Brain microvascular endothelial cell (primary cell): Measurements from ENCODE around the gene ADGRV1.

Experiments
- DNase-seq: peaks from one replicate; pipeline ENCODE4 v3.0.0-alpha.2; 2020
- H3K27ac ChIP-seq: fragments of 250-450 bp; sonication (Bioruptor Pico); 2 replicates; pipeline ENCODE4 v1.5.1; 2020; ENCODE audit warnings: mild to moderate bottlenecking, moderate library complexity
- H3K27me3 ChIP-seq: fragments of 250-450 bp; sonication (Bioruptor Pico); replicated peaks from 2 replicates; pipeline ENCODE4 v1.5.1; 2020; ENCODE audit warnings: mild to moderate bottlenecking
- H3K36me3 ChIP-seq: fragments of 250-450 bp; sonication (Bioruptor Pico); replicated peaks from 2 replicates; pipeline ENCODE4 v1.5.1; 2020; ENCODE audit warnings: mild to moderate bottlenecking
- H3K4me3 ChIP-seq: 2 replicates; pipeline ENCODE4 v1.5.1; 2011; ENCODE audit warnings: low read depth, mild to moderate bottlenecking, control low read depth, low read length, moderate library complexity
- CTCF ChIP-seq: IDR thresholded peaks from 2 replicates; pipeline ENCODE4 v1.5.1; 2011; ENCODE audit warnings: low read depth, mild to moderate bottlenecking, moderate library complexity, low read length, control low read depth, inconsistent platforms; ENCODE audit errors: missing control alignments
- in situ Hi-C: cut with HindIII; loops from 2 replicates; pipeline ENCODE4 v1.10.0; 2017; ENCODE audit warnings: low sequenced_read_pairs, low pct_ligation_motif_present

ADGRV1 gene

GRCh38 chr5:90878549-90879196 is 320.1 kb downstream of the ADGRV1 start:
- in situ Hi-C loops: no loop called here
- Histone ChIP-seq H3K27me3 (no peaks in the 10 kb centered on the region), H3K36me3 (no peaks in the 10 kb centered on the region), H3K4me3 (no peak overlapping the region), H3K27ac (no peak overlapping the region)
- peak; percentile 28 for DNase-seq
- no peak for TF ChIP-seq CTCF

- Histone ChIP-seq H3K36me3 (no peaks in the 10 kb centered on the region), H3K27ac (no peak overlapping the region), H3K27me3 (no peaks in the 10 kb centered on the region), H3K4me3 (no peak overlapping the region)
- TF ChIP-seq CTCF: no peak
- in situ Hi-C loops: no loop called here
- no peak for DNase-seq
Observed at GRCh38 chr5:90881626-90882150, 323.1 kb downstream of the ADGRV1 start.

GRCh38 chr5:90882448-90882847 is 323.9 kb downstream of the ADGRV1 start:
- Histone ChIP-seq H3K27ac (no peak overlapping the region), H3K27me3 (no peaks in the 10 kb centered on the region), H3K36me3 (no peaks in the 10 kb centered on the region), H3K4me3 (no peak overlapping the region)
- TF ChIP-seq CTCF: no peak
- no peak for DNase-seq
- in situ Hi-C loops: no loop called here

GRCh38 chr5:90885180-90885868 is 326.7 kb downstream of the ADGRV1 start:
- Histone ChIP-seq H3K4me3 (no peak overlapping the region), H3K36me3 (no peaks in the 10 kb centered on the region), H3K27me3 (no peaks in the 10 kb centered on the region), H3K27ac (no peak overlapping the region)
- DNase-seq: no peak
- TF ChIP-seq CTCF: no peak
- in situ Hi-C loops: no loop called here

GRCh38 chr5:90886381-90886780 is 327.8 kb downstream of the ADGRV1 start:
- Histone ChIP-seq H3K4me3 (no peak overlapping the region), H3K27me3 (no peaks in the 10 kb centered on the region), H3K36me3 (no peaks in the 10 kb centered on the region), H3K27ac (no peak overlapping the region)
- no peak for DNase-seq
- TF ChIP-seq CTCF: no peak
- in situ Hi-C loops: no loop called here
